DOHH2 (cell line): ENCODE measurements around the gene PDZK1IP1.

Experiments used
- EZH2phosphoT487 ChIP-seq: fragments of 200-600 bp; sonication (generic); IDR thresholded peaks from 2 replicates; pipeline ENCODE4 v1.6.1; 2017; ENCODE audit warnings: borderline replicate concordance, mild to moderate bottlenecking, antibody characterized with exemption, low read length, moderate library complexity, mixed read lengths
- TF ChIP-seq, protein P1 (sequence below): fragments of 200-600 bp; sonication (generic); IDR thresholded peaks from one replicate; pipeline ENCODE4 v1.5.1; 2014; ENCODE audit warnings: antibody characterized with exemption, mild to moderate bottlenecking, low read depth, low read length; ENCODE audit not compliant: poor library complexity, severe bottlenecking

- TF ChIP-seq, protein P1, sequence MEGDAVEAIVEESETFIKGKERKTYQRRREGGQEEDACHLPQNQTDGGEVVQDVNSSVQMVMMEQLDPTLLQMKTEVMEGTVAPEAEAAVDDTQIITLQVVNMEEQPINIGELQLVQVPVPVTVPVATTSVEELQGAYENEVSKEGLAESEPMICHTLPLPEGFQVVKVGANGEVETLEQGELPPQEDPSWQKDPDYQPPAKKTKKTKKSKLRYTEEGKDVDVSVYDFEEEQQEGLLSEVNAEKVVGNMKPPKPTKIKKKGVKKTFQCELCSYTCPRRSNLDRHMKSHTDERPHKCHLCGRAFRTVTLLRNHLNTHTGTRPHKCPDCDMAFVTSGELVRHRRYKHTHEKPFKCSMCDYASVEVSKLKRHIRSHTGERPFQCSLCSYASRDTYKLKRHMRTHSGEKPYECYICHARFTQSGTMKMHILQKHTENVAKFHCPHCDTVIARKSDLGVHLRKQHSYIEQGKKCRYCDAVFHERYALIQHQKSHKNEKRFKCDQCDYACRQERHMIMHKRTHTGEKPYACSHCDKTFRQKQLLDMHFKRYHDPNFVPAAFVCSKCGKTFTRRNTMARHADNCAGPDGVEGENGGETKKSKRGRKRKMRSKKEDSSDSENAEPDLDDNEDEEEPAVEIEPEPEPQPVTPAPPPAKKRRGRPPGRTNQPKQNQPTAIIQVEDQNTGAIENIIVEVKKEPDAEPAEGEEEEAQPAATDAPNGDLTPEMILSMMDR: no peak
- no peak for TF ChIP-seq EZH2phosphoT487
These were observed 49.2 kb upstream of the PDZK1IP1 start for GRCh38 chr1:47238935-47239592.
